HG03457 (cell line): Measurements from ENCODE around the gene AP1G2.

ENCODE experiments used
- ATAC-seq: cut with Tn5 transposase; IDR thresholded peaks from one replicate; pipeline ENCODE4 v1.9.1; 2021; ENCODE audit warnings: moderate number of reproducible peaks; ENCODE audit not compliant: unreplicated experiment

AP1G2 gene

DNA sequence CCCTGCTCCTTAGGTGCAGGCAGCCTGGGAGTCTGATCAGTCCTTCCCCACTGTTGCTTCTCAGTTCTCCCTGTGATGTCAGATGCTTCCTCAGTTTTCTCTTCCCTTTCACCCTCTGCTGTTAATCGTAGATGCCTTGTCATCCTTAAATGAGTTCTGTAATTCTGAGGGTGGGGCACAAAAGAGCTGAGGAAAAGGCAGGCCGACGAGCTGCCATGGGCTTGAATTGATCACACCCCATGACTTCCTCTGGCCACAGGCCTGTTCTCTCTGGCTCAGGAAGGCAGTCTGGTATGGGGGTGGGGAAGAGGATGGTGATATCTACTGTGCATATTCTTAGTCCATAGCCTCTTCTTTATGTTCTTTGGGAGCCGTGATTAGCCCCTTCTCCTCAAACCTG lies 5.2 kb upstream of the AP1G2 start:
- ATAC-seq: no peak

DNA sequence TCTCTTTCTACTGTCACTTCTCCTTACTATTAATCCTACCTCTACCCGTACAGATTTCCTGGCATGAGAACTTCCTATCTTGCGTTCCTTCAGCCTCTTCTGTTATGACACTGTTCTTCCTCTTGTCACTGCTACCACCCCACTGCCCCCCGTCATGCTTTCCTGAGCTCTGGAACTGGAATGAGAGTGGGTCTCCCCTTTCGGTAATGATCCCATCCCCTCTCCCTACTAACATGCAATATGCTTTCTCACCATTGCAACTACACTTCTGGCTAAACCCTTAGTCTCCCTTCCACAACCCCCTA lies 4.9 kb upstream of the AP1G2 start:
- ATAC-seq: no peak

DNA sequence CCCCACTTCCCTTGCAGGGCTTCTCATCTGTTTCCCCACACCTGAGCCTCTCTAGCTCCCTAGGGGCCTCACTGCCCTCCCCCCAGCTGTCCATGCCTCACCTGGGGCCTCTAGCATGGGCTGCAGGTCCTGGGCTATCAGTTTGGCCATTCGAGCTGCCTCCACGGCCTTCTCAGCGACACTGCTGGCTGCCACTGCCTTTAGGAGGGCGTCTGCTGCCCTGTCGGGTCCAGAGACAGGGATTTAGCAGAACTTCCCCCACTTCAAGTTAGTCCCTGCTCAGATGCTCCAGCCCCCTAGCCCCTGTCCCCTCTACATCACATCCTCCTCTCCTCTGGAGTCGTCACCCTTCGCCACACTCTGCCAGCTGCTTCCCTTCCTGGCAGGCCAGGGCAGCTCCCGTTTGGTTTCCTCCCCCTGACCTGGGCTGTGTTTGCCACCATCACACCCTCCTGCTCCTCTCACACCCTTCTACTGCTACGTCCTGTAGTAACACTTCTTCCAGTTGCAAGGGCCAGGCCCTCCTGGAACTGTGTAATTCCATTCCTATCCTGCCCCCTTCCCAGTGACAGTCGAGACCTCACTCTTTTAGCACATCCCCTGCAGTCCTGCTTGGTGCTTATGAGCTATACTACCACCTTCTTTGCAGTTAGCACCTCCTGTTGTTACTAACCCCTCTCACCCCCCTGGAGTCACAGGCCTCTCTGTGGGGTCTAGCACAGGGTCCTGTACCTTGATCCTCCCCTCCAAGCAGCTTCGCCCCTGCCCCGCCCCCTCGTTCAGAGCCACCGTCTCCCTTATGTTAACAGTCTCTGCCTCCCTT lies 4.3 kb upstream of the AP1G2 start:
- ATAC-seq: no peak

DNA sequence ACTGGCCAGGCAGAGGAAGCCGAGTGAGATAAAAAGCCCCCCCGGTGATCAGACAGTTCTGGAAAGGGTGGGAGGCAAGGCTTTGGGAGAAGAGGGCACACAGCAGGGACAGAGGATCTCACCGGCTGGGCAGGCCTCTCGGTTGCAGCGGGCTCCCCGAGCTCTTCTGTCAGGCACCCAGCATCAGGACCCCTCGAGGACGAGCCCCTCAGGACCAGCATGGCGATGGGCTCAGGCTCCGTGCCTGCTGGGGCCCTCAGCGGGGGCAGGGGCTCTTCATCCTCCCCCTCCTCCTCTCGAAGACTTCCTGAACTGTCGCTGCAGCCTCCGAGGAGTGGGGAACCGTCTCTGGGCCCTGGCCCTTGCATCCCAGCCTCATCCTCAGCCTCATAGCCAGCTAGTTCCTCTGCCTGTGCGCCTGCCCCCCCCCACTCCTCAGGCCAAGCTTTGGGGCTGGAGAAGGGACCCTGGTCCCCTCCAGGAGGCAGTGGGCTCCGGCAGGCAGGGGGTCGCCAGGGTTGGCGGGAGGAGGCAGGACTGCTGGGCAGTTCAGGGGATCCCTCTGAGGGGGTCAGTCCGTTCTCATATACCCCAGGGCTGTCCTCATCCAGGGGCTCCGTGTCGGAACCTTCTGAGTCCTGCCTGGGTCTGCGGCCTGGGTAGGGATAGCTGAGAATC lies 3.4 kb upstream of the AP1G2 start:
- no peak for ATAC-seq

DNA sequence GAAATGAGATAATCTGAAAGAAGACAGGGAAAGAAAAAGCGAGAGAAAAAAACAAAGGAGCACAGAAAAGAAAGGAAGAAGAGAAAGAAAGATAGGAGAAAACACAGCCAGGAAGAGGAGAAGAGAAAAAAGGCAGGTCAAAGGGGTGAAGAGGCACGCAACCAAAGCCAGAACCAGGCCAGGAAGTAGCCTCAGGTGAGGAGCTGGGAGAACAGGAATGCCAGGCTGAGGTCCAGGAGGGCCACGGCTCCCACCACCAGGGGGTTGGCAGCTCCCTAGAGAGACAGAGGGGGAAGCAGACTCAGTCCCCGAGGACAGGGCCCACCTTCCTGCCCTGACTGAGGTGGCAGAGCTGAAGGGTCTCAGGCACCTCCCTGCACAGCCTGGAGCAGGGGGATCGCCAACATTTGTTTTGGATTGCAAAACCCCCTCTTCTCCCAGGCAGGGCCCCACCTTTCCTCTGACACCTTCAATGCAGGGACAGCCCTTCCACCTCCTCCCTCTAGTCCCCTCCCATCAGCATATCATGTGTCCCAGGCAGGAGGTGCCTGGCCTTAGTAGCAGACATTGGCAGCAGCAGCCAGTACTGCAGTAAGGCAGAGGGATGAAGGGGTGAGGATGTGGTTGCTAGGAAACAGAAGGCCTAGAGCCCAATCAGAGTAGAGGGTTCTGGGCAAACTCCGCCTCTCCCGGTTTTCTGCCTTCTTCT lies 2.0 kb upstream of the AP1G2 start:
- no peak for ATAC-seq

DNA sequence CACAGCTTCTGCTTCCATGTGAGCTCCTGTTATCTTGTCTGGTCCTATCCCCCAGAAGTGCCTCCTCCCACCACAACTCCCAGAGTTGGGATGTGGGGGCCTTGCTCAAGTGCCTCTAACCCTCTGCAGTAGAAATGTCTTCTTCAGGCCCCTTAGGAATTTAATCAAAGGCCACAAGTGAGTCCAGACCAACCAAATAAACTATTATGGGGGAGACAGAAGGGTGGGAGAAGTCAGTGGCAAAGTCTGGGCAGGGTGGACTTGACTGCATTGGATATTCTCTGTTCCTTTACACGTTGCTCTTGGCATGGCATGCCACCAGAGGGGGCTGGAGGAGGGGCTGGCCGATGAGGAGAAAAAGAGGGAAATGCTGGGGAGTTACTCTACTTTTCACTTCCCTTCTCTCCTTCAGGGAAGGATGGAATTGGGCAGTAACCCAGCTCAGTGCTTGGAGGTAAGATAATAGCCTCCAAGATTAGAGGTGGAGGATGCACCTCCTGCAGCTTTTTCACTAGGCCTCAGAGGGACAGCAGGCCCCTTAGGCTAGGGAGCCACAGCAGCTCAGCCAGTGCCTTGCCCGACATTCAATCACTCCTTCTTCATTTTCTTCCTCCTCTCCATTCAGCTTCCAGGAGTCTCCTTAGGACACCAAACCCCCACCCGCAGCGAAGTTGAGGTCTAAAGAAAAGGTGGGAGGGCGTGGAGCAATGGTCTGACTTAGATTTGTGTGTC lies 1.2 kb upstream of the AP1G2 start:
- ATAC-seq: no peak

DNA sequence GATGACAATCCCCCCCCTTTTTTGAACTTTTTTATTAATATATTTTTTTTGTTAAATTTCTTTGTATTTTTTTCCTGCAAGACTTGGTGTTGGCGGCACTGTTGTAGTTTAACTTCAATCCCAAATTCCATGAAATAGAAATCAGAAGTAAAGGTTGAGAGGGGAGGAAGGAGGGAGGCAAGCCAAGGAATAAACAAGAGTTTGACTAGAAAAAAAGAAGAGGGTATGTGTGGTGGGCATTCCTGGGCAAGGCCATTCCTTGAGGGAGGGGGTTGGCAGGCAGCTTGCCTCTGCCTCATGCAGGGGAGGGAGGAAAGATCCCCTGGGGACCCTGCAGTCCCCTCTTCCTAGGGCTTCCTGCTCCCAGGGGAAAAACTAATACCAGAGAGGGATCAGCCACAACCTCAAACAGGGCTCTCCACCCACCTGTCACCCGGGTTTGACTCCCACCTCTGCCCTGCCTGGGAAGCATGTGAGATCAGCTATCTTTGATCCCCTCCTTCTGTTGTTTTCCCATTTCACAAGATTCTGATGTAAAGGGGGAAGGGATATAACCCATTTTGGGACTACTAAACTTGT lies 519 bp upstream of the AP1G2 start:
- no peak for ATAC-seq

DNA sequence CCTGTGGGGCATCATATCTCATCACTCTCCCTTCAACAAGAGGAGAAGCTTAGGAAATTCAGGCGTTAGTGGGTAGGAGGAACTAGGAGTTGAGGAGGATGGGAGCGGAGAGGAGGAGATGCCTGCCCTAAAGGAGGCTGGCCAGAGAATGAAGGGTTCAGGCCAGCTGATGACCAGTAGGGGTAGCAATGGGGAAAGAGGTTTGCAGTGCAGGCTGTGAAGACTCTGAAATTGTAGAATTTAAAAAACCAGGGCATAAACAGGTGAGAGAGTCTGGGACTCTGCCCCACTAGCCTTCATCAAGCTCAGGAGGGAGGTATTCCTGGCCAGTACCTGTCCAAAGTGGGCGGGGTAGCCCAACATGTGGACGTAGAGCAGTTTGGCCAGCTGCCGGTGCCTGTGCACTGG lies 809 bp downstream of the AP1G2 start:
- ATAC-seq: no peak

DNA sequence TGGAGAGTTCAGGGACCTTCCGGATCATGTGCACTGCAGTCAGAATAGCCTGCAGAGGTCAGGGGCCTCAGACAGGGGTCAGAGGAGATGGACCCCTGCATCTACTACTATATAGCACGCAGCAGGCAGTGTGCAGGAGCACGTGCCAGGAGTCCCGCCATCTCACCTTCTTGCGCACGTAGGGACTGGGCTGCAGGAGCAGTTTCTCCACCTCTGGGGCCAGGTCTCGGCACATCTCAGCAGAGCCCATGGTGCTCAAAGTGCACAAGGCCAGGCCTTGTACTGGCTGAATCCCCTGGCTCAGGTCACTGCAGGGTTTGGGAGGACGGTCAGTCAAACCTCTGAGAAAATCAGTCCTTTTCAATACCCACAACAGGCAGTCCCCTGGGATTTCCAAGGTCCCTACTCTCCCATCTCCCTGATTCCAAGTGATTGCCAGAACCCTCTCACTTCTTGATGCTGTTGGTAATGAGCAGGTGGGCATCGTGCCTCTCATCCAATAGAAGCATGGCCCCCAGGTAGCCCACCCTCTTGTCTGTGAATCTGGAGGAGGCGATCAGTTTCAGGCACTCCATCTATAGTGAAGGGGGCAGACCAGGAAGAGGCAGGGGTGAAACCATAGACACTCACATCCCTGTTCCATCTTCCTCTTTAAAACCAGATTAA lies 1.3 kb downstream of the AP1G2 start:
- ATAC-seq: no peak

DNA sequence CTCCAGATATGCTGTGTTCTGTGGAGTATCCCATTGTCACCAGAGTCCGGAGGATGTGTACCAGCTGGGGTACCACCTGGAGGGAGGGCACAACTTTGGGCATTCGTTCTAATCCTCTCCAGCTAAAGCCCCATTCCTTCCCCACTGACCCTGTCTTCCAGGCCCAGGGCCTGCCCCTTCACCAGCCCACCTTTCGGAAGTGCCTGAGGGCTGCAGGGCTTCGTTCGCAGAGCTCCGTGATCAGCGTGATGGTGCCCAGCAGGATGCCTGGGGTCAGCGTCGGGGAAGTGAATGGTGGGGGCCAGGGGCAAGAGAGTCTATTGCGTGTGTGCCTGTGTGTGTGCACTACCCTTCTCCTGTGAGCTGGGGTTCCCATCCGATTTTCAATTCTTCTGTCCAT lies 2.0 kb downstream of the AP1G2 start:
- no peak for ATAC-seq

DNA sequence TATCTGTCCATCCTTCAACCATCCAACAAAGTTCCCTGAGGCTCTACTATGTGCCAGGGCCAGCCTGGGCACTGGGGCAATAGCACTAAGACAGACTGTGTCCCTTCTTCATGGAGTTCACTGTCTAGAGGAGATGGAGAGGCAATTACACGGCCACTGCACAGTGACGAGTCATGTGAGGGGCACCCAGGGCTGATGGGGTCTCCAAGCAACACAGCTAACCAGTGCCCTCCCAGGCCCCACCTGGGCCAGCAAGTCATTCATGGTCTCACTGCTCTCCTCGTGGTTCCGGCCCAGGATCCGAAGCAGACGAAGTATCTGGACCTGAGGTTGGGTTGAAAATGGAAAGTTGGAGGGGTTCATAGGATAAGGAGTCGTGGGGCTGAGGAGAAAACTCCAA lies 2.7 kb downstream of the AP1G2 start:
- ATAC-seq: no peak

DNA sequence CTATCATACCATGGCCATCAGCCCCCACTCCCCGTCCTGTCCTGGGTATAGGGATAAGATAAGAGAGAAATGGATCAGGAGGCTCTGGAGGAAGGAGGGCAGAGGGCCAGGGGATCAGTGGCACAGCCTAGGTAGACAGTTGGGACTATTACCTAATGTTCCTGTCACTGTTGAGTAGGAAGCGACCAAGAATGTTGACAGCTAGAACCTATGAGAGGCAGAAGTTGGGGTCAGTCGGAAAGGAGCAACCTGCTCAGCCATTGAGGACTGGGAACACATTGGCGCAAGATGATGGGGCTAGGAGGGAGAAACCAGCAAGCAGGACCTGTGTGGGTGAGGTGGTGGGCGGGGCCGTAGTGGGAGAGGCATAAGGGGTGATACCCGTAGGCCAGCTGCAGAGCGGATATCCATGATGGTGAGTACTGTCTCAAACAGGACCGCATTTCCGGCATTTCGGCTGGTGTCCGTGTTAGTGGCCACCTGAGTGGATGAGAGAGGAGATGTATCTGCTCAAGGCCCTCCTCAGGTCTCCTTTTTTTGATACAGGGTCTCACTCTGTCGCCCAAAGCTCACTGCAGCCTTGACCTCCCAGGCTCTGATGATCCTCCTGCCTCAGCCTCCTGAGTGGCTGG lies 3.3 kb downstream of the AP1G2 start:
- ATAC-seq: no peak

DNA sequence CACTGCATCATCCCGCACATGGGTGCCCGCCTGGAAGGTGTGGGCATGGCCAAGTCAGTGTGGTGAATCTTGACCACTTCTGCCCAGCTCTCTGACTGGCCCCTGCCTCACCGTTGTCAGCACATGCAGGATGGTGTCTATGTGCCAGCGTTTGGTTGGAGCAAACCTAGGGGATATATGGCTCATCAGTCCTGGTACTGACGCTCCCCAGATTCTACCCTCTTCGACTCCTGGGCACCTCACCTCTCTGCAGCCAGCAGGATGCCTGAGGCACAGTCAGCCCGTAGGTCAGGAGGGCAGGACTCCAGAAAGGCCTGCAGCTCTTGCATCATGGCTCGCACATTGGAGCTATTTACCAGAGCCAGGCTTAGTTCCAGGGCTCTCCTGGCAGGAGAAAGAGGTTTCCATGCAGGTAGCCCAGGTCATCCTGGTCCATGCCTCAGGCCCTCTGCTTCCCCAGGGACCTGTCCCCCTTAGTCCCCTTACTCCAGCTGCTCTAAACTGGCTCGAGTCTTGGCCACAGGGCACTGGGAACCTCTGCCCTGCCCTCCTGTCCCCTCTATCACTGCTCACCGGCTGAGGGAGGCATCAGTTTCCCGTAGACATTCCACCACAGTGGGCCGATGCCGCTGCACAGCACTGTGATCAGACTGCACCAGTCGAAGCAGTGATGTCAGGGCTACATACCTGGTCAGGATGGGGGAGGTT lies 4.0 kb downstream of the AP1G2 start:
- ATAC-seq: no peak

DNA sequence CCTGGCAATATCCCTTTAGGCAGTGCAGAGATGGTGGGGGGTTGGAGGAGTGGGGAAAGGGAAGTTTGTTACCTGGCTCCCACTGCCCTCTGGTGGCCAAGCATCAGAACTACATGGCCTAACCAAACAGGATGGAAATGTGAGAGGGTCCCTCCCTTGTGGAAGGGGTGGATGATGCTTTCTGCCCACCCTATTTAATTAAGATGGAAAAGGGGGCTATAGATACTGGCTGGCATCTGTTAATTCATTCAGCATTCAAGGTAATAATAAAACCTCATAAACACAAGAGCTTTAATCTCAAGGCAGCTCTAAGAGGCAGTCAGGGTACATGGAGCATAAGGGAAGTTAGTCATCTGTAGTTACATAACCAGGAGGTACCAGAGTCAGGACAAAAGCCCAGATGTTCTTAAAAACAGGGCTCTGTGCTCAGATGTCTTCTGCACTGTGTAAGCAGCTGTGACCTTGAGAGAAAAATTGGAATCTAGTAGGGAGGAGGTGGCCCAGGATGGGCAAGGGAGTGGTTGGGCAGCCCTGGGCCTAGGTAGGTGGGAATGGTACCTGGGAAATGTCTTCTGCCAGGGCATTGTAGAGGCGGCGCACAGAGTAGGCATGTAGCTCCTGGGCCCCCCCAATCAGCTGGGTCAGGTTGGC lies 4.6 kb downstream of the AP1G2 start:
- ATAC-seq: no peak

DNA sequence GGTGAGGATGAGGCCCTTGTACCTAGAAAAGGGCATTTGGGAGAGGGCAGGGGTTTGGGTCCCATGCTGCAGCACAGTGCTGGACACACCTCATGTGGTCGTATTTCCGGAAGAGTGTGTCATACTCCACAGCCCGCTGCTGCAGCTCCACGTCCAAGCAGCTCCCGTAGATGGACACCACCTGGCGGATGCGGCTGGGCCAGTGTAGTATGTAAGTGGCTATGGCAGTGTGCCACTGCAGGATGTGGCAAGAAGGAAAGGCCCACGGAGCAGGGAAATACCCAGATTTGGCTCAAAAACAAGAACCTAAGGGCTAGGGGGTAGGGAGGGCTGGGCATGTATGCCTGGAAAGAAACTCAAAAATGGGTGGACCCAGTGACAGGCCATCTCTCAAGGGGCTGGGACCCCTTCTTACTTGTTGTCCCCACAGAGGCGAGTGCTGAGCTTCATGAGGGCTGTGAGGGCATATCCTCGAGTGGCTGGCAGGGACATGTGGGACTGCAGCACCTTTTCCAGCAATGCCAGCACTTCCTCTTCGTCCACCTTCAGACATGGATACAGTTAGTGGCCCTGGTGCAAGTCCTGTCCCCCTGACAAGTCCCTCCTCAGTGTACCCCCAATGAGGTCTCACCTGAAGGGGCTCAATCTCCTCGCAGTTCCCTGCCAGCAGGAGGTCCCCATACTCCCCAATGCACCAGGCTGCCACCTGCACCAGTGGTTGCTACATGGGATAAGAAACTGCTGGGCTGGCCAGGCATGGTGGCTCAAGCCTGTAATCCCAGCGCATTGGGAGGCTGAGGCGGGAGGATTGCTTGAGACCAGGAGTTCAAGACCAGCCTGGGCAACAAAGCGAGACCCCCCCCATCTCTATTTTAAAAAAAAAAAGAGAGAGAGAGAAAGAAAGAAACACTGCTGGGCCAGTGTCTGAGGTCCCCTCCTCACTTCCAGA lies 5.4 kb downstream of the AP1G2 start:
- no peak for ATAC-seq

DNA sequence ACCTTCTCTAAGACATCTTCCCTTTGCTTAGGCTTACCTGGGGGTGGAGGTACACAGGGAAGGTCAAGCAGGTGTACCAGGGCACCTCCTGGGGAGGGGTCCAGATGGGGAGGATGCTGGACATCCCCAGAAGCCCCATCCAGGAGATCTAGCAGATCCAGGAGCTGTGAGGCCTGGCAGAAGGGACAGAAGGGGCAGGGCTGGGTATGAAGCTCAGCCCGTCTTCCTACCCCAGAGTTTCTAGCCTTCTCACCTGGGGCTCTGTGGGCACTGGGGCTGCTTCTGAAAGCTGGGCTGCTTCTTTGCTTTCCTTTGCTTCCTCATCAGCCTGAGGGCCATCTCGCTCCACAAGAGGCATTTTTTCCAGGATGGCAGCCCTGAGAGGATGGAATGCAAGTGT lies 6.3 kb downstream of the AP1G2 start:
- ATAC-seq: no peak

DNA sequence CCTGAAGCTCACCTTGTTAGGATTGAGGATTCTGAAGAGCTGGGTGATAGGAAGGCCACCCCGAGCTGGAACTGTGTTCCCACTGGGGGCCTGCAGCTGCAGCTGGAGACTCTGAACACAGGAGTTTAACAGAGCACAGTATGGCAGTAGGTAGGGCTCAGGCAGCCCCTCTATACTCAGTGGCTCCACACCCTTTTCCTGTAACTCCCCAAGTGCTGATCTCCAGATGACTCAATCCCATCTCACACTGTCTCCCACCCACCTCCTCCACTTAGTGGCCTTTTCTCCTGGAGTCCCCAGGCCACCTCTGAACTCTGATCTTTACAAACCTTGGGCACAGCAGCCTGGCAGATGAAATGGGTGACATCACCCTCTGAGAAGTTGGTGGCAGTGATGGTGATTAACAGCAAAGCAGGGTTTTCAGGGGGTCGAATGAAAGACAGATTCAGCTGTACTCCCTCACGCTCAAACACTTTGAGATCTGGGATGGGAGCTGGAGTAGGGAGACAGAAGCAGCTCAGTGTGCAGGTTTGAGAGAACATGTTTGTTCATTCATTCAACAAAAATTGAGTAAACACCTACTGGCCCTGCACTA lies 7.6 kb downstream of the AP1G2 start:
- no peak for ATAC-seq
